OCI-M2 (cell line): ENCODE results near the gene LCE5A.
"Not testable (repeated sequence)": the region's sequence is repeated elsewhere in the genome, so short reads cannot be mapped to it uniquely, and the experiment has no call there.

Experiments used
- DNase-seq: peaks from one replicate; lab custom pipeline; 2025; ENCODE audit not compliant: unreplicated experiment; lab: John Stamatoyannopoulos, UW

Gene LCE5A

GRCh38 chr1:152515434-152515783 lies 4.8 kb downstream of the LCE5A start:
- no peak for DNase-seq

GRCh38 chr1:152516082-152516481 lies 5.5 kb downstream of the LCE5A start:
- DNase-seq = no peak

GRCh38 chr1:152517237-152517811 lies 6.7 kb downstream of the LCE5A start:
- no peak for DNase-seq

- no peak for DNase-seq
Measured at GRCh38 chr1:152519851-152520250, 9.2 kb downstream of the LCE5A start.

GRCh38 chr1:152520561-152521090 lies 10.0 kb downstream of the LCE5A start:
- DNase-seq = no peak

- no peak for DNase-seq
Measured at GRCh38 chr1:152525080-152525641, 14.6 kb downstream of the LCE5A start.

GRCh38 chr1:152533327-152533938 lies 22.8 kb downstream of the LCE5A start:
- DNase-seq = no peak

- DNase-seq = no peak
Measured at GRCh38 chr1:152535774-152536173, 25.2 kb downstream of the LCE5A start.

- DNase-seq = no peak
Measured at GRCh38 chr1:152537496-152537895, 26.9 kb downstream of the LCE5A start.

- DNase-seq = no peak
Measured at GRCh38 chr1:152539901-152540300, 29.3 kb downstream of the LCE5A start.

- DNase-seq = no peak
Measured at GRCh38 chr1:152543820-152544219, 33.2 kb downstream of the LCE5A start.

GRCh38 chr1:152546704-152547103 lies 36.1 kb downstream of the LCE5A start:
- DNase-seq = no peak

- not testable (repeated sequence) for DNase-seq
Measured at GRCh38 chr1:152548358-152548757, 37.8 kb downstream of the LCE5A start.
